SIG-M5 (cell line): Measurements from ENCODE around the gene RBM44.
"Not testable (repeated sequence)": the region's sequence is repeated elsewhere in the genome, so short reads cannot be mapped to it uniquely, and the experiment has no call there.

Experiments
- DNase-seq: peaks from one replicate; lab custom pipeline; 2025; lab: John Stamatoyannopoulos, UW

Gene RBM44, protein sequence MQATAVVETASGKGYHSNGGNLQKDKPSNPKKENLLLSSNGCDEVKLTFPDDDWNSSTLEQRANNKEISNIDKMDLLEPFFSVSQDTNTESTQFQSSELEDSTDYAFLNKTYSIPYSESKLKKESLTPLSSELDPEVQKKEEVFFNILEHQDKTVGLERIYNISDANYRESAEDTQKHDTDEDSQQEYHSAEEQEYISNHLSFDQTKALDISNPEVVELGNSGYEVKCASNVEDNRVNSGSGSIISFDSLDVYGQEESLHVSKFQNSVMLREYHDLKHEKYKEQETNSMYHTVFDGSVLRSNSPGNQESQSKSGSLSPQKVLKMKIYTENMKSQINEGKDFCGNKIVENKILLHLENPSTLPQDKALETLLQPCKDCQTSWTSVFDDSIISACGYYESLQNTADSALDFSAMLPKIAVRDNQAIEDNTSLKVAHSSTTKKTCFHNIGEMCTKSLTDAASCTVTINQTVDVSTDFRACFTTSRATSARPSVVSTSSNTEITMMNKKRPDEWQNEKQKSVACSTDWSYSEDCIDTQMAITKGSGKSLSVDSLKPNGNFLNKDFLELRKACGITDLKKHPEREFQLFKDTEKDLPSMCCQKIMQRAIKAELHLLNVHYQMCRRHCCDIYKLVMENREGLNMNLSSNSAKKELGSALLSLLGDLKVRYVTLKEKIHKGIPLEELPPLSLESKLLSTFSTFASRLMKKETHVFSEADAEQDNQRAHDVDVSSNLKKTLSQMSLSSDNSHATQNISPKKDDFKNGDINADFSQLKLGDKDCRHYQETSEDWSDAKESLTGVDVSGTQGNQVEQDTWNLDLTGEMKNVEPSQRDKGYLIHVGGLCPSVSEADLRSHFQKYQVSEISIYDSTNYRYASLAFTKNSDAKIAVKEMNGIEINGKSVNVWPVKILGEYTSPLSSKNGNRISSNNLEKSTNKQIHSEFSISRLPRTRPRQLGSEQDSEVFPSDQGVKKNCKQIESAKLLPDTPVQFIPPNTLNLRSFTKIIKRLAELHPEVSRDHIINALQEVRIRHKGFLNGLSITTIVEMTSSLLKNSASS

DNA sequence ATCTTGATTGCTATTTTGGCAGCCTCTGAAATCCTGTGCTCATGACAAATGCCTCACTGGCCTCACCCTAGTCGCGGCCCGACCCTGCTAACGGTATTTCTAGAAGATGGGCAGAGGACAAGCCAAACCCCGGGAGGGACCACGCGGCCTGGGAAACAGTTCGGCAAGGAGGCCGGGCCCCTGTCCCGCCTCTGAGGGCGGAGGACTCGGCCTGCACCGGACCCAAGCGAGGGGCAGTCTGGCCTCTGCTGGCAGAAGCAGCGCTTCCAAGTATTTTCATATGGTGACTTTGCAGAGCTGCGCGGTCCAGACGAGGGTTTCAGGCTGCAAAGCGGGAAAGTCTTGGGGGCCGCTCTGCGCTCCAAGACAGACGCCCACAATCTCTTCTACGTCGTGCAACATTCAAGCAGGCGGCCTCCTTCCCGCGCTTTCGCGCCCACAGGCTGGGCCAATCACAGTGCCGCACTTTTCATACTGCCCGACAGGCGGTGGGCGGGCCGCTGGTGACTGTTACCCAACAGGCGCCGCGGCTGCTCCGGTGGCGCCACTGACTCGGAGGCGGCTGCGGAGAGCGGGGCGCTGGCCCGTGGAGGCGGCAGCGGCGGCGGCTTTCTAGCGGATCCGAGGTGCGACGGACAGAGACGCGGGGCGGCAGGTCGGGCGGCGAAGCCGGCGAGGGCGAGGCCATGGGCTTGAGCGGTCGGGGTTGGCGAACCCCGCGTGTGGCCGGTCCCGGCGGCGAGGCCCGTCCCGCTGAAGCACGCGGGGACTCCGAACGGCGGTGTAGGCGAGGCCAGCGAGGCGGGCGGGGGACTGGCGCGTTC lies at the start of gene RBM44:
RBM44 (plus strand) TSS at position 544 of the 824 bp plus-strand sequence. CDS start 14,831 bp downstream, outside the sequence.
- no peak for DNase-seq

DNA sequence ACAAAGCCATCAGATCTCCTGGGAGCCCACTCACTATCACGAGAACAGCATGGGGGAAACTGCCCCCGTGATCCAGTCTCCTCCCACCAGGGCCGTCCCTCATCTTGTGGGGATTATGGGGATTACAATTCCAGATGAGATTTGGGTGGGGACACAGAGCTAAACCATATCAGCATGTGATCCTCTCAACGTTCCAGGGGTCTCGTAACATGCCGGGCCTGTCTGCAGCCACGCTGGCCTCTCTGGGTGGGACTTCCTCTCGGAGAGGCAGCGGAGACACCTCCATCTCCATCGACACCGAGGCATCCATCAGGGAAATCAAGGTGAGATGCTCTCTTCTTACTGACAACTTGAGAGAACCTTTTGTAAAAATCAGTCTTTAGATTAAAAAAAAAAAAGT lies 49.6 kb upstream of the RBM44 start:
- no peak for DNase-seq

DNA sequence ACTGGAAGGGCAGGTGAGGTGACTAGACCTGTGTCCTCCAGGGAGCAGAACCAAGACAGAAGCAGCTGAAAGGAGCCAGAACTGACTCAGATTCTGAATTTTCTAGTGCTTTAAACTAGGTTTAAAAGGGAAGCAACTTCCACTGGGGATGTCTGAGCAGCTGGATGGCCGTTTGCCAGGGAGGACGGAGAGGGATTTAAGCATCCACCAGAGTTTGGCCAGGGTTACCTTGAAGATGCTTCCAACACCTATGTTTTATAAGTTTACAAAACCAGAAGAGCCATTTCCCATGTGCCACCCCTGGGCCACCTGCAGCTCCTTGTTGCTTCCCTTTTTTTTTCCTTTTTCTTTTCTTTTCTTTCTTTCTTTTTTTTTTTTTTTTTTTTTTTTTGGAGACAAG lies 48.6 kb upstream of the RBM44 start:
- no peak for DNase-seq

DNA sequence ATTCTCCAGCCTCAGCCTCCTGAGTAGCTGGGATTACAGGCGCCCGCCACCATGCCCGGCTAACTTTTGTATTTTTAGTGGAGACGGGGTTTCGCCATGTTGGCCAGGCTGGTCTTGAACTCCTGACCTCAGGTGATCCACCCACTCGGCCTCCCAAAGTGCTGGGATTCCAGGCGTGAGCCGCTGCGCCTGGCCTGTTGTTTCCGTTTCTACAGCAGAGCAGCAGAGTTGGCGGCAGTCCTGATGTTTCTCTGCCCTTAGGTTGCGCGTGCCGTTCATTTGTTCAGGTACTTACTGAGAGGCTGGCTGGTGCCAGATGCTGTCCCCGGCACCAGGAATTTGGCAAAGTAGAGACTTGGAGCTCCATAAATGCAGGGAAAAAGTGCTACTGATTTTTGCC lies 48.1 kb upstream of the RBM44 start:
- DNase-seq = not testable (repeated sequence)

DNA sequence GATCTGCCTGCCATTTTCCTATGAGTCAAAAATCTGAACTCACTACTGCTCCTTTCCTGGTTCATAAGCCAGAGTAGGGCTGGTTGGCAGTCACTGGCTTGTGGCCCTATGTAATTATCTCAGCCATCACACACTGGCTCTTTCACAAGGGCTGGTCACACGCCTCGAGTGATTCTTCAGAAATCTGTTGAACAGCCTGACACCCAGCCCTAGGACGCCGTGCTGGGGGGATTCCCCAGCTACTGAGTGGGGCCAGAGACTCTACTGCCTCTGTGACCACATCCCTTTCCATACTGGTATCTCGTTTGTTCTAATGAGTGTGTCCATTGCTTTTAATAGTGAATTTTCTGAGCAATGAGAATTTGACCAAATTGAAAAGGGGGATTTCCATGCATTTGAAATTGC lies 45.8 kb upstream of the RBM44 start:
- no peak for DNase-seq

DNA sequence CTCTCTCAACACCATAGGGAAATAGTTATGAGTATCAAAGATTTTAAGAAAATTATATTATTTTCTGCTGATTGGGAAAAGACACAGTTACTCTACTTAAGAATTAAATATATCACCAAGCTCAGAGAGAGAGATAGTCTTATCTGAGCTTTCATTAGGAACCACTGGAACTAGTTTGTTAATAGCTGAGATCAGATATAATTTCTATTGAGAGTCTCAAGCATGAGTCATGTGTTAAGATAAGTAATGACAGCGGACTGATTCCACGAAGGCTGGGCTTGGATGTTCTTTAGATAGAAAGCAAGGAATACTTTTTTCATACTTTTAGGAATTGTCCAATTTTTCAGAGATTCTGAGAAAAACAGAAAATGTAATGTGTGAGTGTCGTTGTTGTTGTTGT lies 44.4 kb upstream of the RBM44 start:
- DNase-seq = no peak

DNA sequence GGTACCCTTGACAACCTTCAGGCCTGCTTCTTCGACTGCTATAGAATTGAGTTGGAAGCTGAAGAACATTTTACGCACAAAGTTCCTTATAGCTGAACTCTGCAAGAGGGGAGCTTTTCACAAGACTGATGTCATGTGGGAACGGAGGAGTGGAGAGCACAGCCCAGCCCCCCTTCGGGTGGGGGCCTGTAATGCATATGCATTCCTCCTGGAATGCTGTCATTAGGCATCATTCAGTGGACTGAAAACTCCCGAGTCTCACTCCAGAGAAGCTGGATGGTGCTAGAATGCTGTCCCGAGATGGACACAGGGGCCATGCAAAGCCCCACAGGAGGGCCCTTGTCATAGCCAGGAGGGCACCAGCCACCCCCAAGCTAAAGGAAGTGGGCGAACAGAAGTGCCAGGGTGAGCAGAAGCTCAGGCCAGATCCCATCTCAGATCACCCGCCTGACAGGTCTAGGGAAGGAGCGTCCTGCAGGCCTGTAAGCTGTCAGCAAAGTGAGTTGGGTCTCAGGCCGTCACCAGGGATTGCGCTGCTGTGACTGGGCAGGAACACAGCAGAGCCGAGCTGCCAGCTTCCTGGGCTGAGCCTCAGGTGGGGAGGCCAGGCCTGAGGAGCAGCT lies 43.8 kb upstream of the RBM44 start:
- no peak for DNase-seq

DNA sequence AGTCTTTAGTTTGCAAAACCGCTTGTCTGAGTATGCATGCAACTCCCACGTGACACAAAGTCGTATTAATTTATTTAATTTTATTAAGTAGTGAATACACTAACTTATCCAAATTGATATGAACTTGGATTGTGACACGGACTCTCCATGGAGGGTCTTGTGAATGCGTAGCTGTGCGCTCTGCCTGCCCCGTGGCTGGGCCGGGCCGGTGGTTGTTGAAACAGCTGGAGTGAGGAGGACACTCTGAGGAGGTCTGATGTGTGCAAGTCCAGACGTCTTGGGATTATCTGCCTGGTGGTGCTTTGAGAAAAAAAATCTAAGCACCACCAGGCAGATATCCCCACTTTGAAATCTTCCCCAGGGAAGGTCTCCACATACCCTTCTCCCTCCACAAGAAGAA lies 41.0 kb upstream of the RBM44 start:
- no peak for DNase-seq

DNA sequence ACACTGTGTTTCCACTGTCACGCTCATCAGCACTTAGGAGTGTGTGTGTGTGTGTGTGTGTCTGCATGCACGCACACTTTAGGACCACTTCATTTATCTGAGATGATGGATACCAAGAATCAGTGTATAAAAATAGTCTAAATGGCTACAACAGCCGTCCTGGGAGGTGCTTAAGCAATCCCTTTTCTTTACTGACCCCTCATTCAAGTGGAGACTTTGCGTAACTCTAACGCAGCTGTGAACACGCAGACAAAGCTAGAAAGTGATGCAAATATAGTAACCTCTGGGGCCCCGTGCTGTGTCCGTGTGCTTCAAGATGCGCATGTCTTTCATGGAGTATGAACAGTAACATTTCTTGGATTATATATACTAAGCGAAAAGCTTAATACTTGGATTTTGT lies 40.4 kb upstream of the RBM44 start:
- DNase-seq = no peak

DNA sequence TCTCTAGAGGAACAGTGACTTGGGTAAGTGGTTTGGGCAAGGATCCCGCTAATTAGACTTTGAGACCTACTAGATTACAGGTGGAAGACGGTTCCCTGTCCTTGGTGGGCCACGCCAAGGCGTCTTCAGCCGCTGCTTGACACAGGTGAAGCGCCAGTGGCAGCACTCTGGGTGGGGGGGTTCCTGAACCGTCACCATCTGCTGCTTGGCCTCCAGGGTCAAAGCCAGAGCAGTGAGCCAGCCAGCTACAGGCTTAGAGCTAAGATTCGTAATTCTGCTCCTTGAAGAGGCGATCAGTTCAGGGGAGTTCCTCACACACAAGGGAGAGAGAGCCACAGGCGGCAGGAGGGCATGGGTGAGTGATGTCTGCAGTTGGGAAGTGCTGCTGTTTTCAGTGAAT lies 39.4 kb upstream of the RBM44 start:
- no peak for DNase-seq

DNA sequence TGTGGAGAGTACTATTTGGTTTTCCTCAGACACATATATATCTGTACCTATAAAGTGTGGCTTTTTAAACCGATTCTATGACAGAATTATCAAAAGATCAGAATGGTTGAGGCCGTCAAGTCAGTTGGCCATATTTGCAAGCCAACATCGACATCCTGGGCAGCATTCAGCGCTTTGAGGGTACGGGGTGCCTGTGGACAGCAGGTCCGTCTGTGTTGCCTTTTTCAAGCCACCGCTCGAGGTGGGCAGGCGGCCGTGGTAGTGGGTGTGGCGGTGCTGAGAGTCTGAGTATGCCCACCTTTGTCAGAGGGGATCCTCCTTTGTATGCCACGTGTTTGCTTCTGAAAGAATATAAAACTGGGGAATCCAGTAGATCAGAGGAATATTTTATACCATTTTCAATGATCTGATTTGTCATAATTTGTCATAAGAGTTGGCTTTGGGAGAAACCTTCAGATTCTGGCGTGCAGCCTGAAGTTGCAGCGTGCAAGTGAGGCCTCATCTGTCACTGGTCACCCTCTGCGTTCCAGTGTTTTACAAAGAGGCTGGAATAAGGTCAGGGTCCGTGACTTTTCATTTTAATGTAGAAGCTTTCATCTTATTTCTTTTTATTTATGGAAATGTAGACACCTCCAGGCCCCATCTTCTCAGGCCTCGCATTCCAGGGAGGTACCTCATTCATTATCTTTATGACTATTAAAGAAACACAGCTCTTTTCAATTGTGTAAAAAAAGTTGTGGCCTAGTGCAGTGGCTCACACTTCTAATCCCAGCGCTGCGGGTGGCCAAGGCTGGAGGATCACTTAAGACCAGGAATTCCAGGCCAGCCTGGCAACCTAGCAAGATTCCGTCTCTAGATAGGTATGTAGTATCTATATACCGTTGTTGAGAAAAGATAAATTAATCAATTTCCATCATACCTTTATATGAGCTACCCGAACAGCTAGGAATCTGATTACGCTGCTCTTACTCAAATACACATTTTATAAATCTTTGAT lies 37.8 kb upstream of the RBM44 start:
- no peak for DNase-seq

DNA sequence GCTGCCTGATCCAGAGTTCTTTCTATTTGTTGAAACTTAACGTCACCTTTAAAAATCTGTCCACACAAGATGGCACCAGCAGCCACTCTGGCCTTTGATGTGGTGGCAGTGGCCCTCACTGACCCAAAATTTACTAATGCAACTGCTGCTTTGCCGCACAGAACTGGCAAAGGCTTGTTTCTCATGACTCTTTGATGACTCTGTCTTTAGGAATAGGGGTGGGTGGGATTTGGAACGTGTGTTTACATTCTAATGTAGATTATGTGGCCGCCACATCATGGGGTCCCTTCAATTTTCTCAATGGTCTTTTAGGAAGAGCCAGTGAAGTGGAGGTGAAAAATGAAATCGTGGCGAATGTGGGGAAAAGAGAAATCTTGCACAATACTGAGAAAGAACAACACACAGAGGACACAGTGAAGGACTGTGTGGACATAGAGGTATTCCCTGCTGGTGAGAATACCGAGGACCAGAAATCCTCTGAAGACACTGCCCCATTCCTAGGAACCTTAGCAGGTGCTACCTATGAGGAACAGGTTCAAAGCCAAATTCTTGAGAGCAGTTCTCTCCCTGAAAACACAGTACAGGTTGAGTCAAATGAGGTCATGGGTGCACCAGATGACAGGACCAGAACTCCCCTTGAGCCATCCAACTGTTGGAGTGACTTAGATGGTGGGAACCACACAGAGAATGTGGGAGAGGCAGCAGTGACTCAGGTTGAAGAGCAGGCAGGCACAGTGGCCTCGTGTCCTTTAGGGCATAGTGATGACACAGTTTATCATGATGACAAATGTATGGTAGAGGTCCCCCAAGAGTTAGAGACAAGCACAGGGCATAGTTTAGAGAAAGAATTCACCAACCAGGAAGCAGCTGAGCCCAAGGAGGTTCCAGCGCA lies 36.0 kb upstream of the RBM44 start:
- DNase-seq = not testable (repeated sequence)

DNA sequence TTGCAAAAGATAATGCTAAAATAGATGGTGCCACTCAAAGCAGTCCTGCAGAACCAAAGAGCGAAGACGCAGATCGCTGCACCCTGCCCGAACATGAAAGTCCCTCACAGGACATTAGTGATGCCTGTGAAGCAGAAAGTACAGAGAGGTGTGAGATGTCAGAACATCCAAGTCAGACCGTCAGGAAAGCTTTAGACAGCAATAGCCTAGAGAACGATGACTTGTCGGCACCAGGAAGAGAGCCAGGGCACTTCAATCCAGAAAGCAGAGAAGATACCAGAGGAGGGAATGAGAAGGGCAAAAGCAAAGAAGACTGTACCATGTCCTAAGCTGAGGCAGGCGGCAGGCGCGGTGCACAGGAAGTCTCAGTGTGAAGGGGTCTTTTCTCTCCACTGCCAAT lies 34.8 kb upstream of the RBM44 start:
- DNase-seq = no peak

DNA sequence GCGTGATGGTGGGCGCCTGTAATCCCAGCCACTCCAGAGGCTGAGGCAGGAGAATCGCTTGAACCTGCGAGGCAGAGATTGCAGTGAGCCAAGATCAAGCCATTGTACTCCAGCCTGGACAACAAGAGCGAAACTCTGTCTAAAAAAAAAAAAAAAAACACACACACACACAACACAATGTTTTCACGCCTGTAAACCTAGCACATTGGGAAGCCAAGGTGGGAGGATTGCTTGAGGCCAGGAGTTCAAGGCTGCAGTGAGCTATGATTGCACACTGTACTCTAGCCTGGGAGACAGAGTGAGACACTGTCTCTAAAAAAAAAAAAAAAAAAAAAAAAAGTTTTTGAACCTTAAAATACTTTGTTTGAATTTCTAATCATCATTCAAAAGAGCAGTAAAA lies 33.5 kb upstream of the RBM44 start:
- not testable (repeated sequence) for DNase-seq

DNA sequence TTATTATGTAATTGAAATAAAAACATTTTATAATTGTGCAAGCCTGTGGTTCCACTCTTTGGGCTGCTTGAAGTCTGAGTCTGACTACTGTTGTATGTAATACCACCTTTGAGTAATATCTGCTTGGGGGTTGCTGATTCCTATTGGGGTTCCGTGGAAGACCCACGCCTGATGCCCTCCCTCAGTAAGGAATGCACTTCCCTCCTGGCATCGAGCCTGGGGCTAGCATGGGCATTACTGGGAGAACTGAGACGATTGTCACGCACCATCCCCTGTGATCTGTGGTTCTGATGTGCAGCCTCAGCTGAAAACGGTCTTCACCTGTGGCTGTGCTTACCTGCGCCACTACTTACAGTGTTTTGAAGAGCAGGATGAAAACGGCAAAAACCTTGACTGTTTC lies 32.7 kb upstream of the RBM44 start:
- DNase-seq = no peak

DNA sequence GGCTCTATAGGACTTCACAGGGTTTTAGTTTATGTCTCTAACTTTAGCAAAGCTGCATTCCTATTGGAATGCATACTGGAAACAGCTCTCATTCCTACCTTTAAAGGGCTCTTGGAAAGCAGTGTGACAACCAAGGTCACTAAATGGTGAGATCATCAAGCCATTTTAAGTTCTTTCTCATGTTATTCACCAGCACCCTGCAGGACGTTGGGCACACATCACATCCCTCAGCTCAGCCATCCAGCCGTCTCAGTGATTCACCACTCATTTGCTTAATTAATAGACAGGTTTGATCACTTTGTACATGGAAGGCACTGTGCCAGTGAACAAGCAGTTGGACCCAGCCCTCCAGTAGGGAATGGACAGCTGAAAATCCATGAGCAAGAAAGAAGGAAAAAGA lies 32.2 kb upstream of the RBM44 start:
- no peak for DNase-seq

DNA sequence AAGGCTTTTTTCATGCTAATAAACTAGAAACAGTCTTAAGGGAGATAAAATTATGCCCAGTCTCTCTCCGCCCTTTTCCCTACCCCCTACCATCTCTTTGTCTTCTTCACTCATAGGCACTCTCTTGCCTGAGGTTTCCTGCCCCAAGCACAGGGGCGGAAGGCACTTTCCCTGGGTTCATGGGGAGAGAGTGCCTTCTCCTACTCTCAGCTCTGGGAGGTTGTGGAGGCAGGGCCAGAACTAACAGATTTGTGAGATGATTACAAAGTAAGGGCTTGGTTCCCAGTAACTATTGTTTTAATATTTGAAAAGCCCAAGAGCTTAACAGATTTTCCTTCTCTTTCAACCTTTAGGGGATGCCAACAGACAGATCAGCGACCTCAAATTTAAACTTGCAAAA lies 26.1 kb upstream of the RBM44 start:
- no peak for DNase-seq

DNA sequence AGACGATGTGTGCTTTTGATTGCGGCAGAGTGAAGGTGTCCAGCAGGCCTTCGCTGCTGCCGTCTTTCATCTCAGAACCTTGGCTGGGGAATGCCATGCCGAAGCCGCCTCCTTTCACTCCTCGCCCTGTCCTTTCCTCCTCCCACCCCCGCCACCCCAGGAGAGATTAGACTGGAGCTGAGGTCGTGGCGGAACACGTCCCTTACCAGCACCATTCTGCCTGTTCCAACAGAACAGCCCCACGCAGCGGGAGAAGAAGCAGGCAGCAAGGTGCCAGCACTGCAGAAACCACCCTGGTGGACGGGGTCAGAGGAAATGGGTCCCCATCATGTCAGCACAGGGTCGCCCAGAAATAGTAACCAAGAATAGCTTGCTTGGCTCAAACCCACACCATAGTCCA lies 24.8 kb upstream of the RBM44 start:
- DNase-seq = no peak
